Measurements from ENCODE around the gene PDE4D.

The PDE4D gene

DNA sequence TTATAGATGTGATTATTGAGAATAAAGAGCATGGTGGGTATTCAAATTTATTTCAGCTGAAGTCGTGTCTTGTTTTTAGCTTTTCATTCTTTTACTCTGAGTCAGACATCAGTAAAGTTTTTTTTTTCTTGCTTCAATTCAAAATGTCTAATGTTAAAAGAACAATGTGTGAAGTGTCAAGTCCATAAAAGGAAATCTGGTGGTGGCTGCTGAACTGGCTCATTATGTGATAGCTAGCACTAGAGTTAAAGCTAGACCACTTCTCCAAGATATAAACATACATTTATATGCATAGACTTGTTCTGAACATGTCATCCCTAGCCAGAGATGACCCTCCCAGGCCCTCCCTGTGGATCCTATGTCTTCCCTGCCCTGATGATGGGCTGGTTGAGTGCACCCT lies 972.4 kb downstream of the PDE4D start:
- ATAC-seq = no peak
- TF ChIP-seq, protein P1, sequence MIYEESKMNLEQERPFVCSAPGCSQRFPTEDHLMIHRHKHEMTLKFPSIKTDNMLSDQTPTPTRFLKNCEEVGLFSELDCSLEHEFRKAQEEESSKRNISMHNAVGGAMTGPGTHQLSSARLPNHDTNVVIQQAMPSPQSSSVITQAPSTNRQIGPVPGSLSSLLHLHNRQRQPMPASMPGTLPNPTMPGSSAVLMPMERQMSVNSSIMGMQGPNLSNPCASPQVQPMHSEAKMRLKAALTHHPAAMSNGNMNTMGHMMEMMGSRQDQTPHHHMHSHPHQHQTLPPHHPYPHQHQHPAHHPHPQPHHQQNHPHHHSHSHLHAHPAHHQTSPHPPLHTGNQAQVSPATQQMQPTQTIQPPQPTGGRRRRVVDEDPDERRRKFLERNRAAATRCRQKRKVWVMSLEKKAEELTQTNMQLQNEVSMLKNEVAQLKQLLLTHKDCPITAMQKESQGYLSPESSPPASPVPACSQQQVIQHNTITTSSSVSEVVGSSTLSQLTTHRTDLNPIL (CRISPR knock-in tag; IDR thresholded peaks at IDR 0.05; ENCODE audit: low read depth) = no peak
- TF ChIP-seq RARB (CRISPR knock-in tag; IDR thresholded peaks at IDR 0.05) = no peak
- no peak for TF ChIP-seq ZC3H10 (CRISPR knock-in tag; IDR thresholded peaks at IDR 0.05)
- TF ChIP-seq PATZ1 (CRISPR knock-in tag; IDR thresholded peaks at IDR 0.05; ENCODE audit: borderline replicate concordance) = no peak
- no peak for TF ChIP-seq PPARA (CRISPR knock-in tag; IDR thresholded peaks at IDR 0.05; ENCODE audit: borderline replicate concordance)
- no peak for TF ChIP-seq ZFP30 (CRISPR knock-in tag; IDR thresholded peaks at IDR 0.05)
- no peak for TF ChIP-seq ZFP3 (CRISPR knock-in tag; IDR thresholded peaks at IDR 0.05)
- no peak for TF ChIP-seq POU6F1 (CRISPR knock-in tag; IDR thresholded peaks at IDR 0.05; ENCODE audit: borderline replicate concordance, low read depth)
- no peak for TF ChIP-seq CSDC2 (CRISPR knock-in tag; IDR thresholded peaks at IDR 0.05)
- TF ChIP-seq SNAI2 (CRISPR knock-in tag; IDR thresholded peaks at IDR 0.05) = no peak
- no peak for TF ChIP-seq BACH2 (CRISPR knock-in tag; IDR thresholded peaks at IDR 0.05; ENCODE audit: borderline replicate concordance)
- no peak for TF ChIP-seq ZNF565 (CRISPR knock-in tag; conservative IDR thresholded peaks at IDR 0.05; ENCODE audit: low read depth)
- no peak for TF ChIP-seq GLIS3 (CRISPR knock-in tag; IDR thresholded peaks at IDR 0.05)
- no peak for TF ChIP-seq ESRRG (CRISPR knock-in tag; IDR thresholded peaks at IDR 0.05)
- TF ChIP-seq, protein P2, sequence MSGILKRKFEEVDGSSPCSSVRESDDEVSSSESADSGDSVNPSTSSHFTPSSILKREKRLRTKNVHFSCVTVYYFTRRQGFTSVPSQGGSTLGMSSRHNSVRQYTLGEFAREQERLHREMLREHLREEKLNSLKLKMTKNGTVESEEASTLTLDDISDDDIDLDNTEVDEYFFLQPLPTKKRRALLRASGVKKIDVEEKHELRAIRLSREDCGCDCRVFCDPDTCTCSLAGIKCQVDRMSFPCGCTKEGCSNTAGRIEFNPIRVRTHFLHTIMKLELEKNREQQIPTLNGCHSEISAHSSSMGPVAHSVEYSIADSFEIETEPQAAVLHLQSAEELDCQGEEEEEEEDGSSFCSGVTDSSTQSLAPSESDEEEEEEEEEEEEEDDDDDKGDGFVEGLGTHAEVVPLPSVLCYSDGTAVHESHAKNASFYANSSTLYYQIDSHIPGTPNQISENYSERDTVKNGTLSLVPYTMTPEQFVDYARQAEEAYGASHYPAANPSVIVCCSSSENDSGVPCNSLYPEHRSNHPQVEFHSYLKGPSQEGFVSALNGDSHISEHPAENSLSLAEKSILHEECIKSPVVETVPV (CRISPR knock-in tag; IDR thresholded peaks at IDR 0.05) = no peak
- no peak for TF ChIP-seq ZNF70 (CRISPR knock-in tag; IDR thresholded peaks at IDR 0.05)
- TF ChIP-seq ZNF8 (CRISPR knock-in tag; IDR thresholded peaks at IDR 0.05) = no peak
- TF ChIP-seq TSHZ2 (CRISPR knock-in tag; IDR thresholded peaks at IDR 0.05) = no peak
- no peak for TF ChIP-seq OSR1 (CRISPR knock-in tag; IDR thresholded peaks at IDR 0.05)

GRCh38 chr5:58919833-58920232 lies 973.7 kb downstream of the PDE4D start:
- no peak for ATAC-seq
- TF ChIP-seq POU6F1 (CRISPR knock-in tag; IDR thresholded peaks at IDR 0.05; ENCODE audit: borderline replicate concordance, low read depth) (no peak), ZNF70 (CRISPR knock-in tag; IDR thresholded peaks at IDR 0.05) (no peak), ISL1 (CRISPR knock-in tag; IDR thresholded peaks at IDR 0.05) (no peak), ARNTL (CRISPR knock-in tag; IDR thresholded peaks at IDR 0.05; ENCODE audit: borderline replicate concordance, low read depth) (no peak), ZC3H10 (CRISPR knock-in tag; IDR thresholded peaks at IDR 0.05) (no peak), RARB (CRISPR knock-in tag; IDR thresholded peaks at IDR 0.05) (no peak), SNAI2 (CRISPR knock-in tag; IDR thresholded peaks at IDR 0.05) (no peak), ZFP3 (CRISPR knock-in tag; IDR thresholded peaks at IDR 0.05) (no peak), TOX (CRISPR knock-in tag; IDR thresholded peaks at IDR 0.05; ENCODE audit: borderline replicate concordance) (no peak), OSR1 (CRISPR knock-in tag; IDR thresholded peaks at IDR 0.05) (no peak), GLIS3 (CRISPR knock-in tag; IDR thresholded peaks at IDR 0.05) (no peak), ESRRG (CRISPR knock-in tag; IDR thresholded peaks at IDR 0.05) (no peak), ZFP30 (CRISPR knock-in tag; IDR thresholded peaks at IDR 0.05) (no peak)
- TF ChIP-seq, protein P1 (CRISPR knock-in tag; IDR thresholded peaks at IDR 0.05; ENCODE audit: low read depth) = no peak

All from SK-N-SH treated with all-trans-retinoic acid at 6 μM for 48 hours (cell line).